Measurements from ENCODE around the gene MAPK1.

DNA sequence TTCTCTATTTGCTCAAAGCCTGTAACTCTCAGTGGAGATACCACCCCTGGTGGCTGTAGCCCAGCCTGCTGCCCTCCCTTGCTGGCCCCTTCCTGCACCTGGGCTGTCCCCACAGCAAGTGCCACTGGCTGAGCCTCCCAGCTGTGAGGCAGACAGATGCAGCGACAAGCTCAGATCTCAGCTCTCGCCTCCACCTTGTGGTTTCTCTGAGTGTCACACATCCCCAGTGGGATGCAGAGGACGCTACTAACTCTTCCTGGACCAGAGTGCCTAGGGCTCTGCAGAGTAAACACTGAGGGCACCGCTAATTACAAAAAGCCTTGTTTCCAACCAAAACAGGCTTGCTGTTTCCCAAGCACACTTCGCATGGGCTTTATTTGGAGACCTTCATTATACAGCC lies 140.8 kb downstream of the MAPK1 start:
- TF ChIP-seq EZH2 (IDR thresholded peaks at IDR 0.05; ENCODE audit: insufficient read depth, poor library complexity, severe bottlenecking) (no peak), EZH2phosphoT487 (IDR thresholded peaks at IDR 0.05; ENCODE audit: insufficient read depth, low read depth) (no peak)
